HUDEP-2 (cell line): ENCODE results near the gene SLC39A13.
A peak's percentile ranks its signal among the peaks of the same experiment; 100 is the strongest.

ENCODE experiments used
- DNase-seq, 76 experiments: peaks; one replicate each; lab custom pipeline; 2025; ENCODE audit not compliant: unreplicated experiment in 76 of 76; lab: John Stamatoyannopoulos, UW

SLC39A13 gene

DNA sequence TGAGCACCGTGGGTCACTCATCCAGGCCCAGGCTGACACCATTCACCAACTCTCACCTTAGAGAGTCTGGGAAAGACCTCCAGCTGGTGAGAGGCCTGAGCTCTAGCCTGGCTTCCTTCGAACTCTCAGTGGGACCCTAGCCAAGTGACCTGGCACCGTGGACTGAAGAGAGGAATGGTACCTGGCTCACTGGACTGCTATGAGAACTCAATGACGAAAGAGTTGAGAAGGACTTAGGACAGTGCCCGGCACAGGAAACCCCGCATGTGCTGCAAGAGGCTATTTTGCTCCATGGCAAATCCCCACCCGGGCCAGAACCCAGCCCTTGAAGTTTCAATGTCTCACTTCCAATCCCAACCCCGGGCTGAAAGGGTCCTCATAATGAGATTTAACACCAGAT, 41.2 kb downstream of the SLC39A13 start:
- DNase-seq = no peak

- no peak for DNase-seq
These were observed 43.0 kb downstream of the SLC39A13 start for GRCh38 chr11:47451436-47451835.

DNA sequence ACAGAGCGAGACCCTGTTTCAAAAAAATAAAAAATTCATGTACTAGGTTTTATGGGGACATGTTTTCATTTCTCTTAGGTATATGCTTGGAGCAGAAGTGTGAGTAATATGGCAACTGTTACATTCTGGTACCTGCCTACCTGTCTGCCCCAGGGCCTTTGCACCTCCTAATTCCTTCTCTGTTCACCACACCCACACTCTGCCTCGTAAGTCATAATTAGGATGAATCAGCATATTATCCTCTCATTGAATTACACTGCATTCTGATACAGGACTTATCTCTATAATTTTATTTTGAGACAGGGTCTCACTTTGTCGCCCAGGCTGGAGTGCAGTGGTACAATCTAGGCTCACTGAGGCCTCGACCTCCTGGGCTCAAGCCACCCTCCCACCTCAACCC, 43.6 kb downstream of the SLC39A13 start:
- no peak for DNase-seq

- DNase-seq = no peak
These were observed 45.0 kb downstream of the SLC39A13 start for GRCh38 chr11:47453365-47453764.

GRCh38 chr11:47454258-47454671, 45.9 kb downstream of the SLC39A13 start:
- DNase-seq = peak in 70 of 76 experiments; percentile 3 to 80 (median 52)

GRCh38 chr11:47460571-47461235, 52.3 kb downstream of the SLC39A13 start:
- no peak for DNase-seq

DNA sequence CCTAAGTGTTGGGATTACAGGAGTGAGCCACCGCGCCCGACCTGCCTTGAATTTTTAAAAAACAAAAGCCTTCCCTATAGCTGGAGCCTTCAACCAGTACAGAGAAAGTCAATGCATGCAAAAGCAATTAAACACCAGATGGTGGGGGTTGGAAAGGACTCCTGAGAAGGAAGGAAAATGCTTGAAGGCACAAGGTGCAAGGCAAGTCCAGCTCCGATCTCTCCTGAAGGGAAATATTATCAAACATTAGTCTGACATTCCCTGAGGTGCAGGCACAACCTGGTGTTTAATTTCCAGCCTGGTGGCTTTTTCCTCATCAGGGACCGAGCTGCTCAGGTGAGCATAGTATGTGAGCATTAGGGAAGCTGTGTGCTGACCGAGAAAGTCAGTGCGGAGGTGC, 53.5 kb downstream of the SLC39A13 start:
- no peak for DNase-seq

GRCh38 chr11:47464483-47464882, 56.1 kb downstream of the SLC39A13 start:
- DNase-seq = peak in 1 of 76 experiments; percentile 1
